Activated CD4-positive, alpha-beta T cell treated with anti-CD3 and anti-CD28 coated beads, Interleukin-2, amount 10 ng/mL, durations not matched to agents 7 days and 5 days (primary cell): Measurements from ENCODE around the gene GBP7. TPM values are rescaled to one million over a fixed set of nuclear protein-coding genes. Genes with fewer than 3 reads are reported as not detected.
"Not testable (repeated sequence)": the region's sequence is repeated elsewhere in the genome, so short reads cannot be mapped to it uniquely, and the experiment has no call there.

ENCODE experiments used
- CTCF ChIA-PET: fragments of 350-600 bp; sonication (Branson Sonifier 250); formaldehyde crosslinking; loops from one replicate; lab custom pipeline; 2021; ENCODE audit warnings: antibody characterized with exemption; lab: Charles Lee
- POLR2A ChIA-PET: fragments of 350-600 bp; sonication (Branson Sonifier 250); formaldehyde crosslinking; loops from one replicate; lab custom pipeline; 2021; ENCODE audit warnings: antibody characterized with exemption; lab: Charles Lee
- DNase-seq: peaks from one replicate; pipeline ENCODE4 v3.0.0-alpha.2; 2020
- H3K27ac Mint-ChIP-seq: one replicate; pipeline ENCODE4 v1.8.0; 2021; ENCODE audit warnings: mild to moderate bottlenecking, moderate library complexity, mixed read lengths
- H3K27me3 Mint-ChIP-seq: one replicate; pipeline ENCODE4 v1.8.0; 2021; ENCODE audit warnings: mixed read lengths
- H3K36me3 Mint-ChIP-seq: one replicate; pipeline ENCODE4 v1.8.0; 2021; ENCODE audit warnings: low read depth, mixed read lengths
- H3K4me1 Mint-ChIP-seq: one replicate; pipeline ENCODE4 v1.8.0; 2021; ENCODE audit warnings: mixed read lengths
- H3K4me3 Mint-ChIP-seq: one replicate; pipeline ENCODE4 v1.8.0; 2021; ENCODE audit warnings: mild to moderate bottlenecking, moderate library complexity, mixed read lengths
- H3K9me3 Mint-ChIP-seq: one replicate; pipeline ENCODE4 v1.8.0; 2021; ENCODE audit warnings: mixed read lengths
- total RNA-seq, 2 experiments: library from RNA; stranded (reverse); gene quantifications; one replicate each; pipeline ENCODE4 v1.2.3, GENCODE V29; 2021

Gene GBP7
- total RNA-seq, 2 experiments from 2014 or later: not detected

- peak overlapping the region; percentile 91 for H3K27ac Mint-ChIP-seq
- no peaks in the 10 kb centered on the region for H3K27me3 Mint-ChIP-seq
- no peak overlapping the region for H3K4me3 Mint-ChIP-seq
- peaks cover 18% of the 10 kb centered on the region for H3K9me3 Mint-ChIP-seq
- H3K36me3 Mint-ChIP-seq: peaks cover 39% of the 10 kb centered on the region
- peaks cover 34% of the 10 kb centered on the region for H3K4me1 Mint-ChIP-seq
- ChIA-PET CTCF (interaction anchor here (0.6 to 1.2 kb wide), 2 partner anchors 13 to 82 kb away, joined by 3 read pairs; no protein-coding TSS in a partner anchor), POLR2A (no interaction called here)
- no peak for DNase-seq
Observed at GRCh38 chr1:89129911-89130310, 45.9 kb downstream of the GBP7 start.

- CTCF ChIA-PET, H3K27me3 Mint-ChIP-seq, H3K4me3 Mint-ChIP-seq, DNase-seq: not testable (repeated sequence)
- POLR2A ChIA-PET: interaction anchor here (1.0 to 1.8 kb wide), 2 partner anchors 72 to 182 kb away, joined by 3 to 4 read pairs; no protein-coding TSS in a partner anchor
- Mint-ChIP-seq H3K4me1 (peaks cover 39% of the 10 kb centered on the region), H3K9me3 (peaks cover 12% of the 10 kb centered on the region), H3K36me3 (peaks cover 51% of the 10 kb centered on the region), H3K27ac (peak overlapping the region; percentile 99)
Observed at GRCh38 chr1:89128003-89128458, 47.8 kb downstream of the GBP7 start.

DNA sequence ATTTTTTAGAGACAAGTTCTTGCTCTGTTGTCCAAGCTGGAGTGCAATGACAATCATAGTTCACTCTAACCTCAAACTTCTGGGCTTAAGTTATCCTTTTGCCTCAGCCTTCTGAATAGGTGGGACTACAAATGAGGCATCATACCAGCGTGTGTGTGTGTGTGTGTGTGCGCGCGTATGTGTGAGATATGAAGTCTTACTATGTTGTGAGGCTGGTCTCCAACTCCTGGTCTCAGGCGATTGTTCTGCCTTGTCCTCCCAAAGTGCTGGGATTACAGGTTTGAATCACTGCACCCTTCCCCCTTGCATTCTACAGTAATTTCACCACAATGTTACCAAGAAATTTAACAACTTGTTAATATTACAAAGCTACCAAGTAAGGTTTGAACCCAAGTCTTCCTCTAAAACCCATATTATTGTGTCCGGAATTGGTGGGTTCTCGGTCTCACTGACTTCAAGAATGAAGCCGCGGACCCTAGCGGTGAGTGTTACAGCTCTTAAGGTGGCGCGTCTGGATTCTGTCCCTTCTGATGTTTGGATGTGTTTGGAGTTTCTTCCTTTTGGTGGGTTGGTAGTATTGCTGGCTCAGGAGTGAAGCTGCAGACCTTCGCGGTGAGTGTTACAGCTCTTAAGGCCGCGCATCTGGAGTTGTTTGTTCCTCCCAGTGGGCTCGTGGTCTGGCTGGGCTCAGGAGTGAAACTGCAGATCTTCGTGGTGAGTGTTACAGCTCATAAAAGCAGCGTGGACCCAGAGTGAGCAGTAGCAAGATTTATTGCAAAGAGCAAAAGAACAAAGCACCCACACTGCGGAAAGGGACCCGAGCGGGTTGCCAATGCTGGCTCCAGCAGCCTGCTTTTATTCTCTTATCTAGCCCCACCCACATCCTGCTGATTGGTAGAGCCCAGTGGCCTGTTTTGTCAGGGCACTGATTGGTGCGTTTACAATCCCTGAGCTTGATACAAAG is 48.9 kb downstream of the GBP7 start:
- not testable (repeated sequence) for H3K27me3 Mint-ChIP-seq
- Mint-ChIP-seq H3K9me3 (peaks cover 18% of the 10 kb centered on the region), H3K27ac (peak overlapping the region; percentile 99), H3K36me3 (peaks cover 59% of the 10 kb centered on the region), H3K4me3 (peak overlapping the region; percentile 100), H3K4me1 (peaks cover 49% of the 10 kb centered on the region)
- peak; percentile 78 for DNase-seq
- ChIA-PET POLR2A (interaction anchor here (0.6 to 1.8 kb wide), 7 partner anchors 21 to 183 kb away, joined by 3 to 4 read pairs (median 3); partner anchors contain the start of genes GBP4 and GBP5), CTCF (interaction anchor here (0.5 to 2.3 kb wide), 6 partner anchors 10 to 309 kb away, joined by 3 to 5 read pairs (median 3); no protein-coding TSS in a partner anchor)

DNA sequence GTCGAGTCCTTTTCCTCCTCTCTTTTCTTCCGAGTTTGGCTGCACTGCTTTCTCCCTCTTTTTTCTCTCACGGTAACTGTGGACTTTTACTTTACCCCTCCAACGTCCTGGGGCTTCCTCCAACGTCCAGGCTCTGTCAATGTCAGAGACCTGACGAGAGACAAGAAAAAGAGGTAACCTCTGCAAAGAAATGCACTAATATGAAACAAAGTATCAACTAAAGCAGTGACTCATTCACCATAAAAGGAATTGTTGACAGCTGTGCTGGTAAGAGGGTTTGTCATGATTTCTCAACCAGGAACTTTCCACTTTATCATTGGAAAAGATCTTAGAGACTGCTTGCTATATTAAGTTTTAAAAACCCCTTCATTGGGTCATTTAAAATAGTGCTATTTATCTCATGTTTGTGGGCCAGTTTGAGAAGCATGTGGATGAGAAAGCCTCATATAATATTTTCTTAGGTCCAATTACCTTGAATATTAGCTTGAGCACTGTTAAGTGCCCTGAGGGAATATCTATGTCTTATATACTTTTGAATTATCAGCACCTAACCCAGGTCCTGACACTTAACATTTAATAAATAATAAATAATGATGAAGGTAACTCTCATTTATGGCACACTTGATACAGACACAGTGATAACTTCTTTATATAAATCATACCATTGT is 49.8 kb downstream of the GBP7 start, which contains the start of gene GBP2:
TSS of gene GBP2 (minus strand) at position 202 of the 668 bp plus-strand sequence. CDS start 4,148 bp downstream, outside the sequence.
- peaks cover 54% of the 10 kb centered on the region for H3K4me1 Mint-ChIP-seq

GRCh38 chr1:89125240-89125912 is 50.4 kb downstream of the GBP7 start:
- Mint-ChIP-seq H3K36me3 (peaks cover 69% of the 10 kb centered on the region), H3K9me3 (peaks cover 17% of the 10 kb centered on the region), H3K27me3 (no peaks in the 10 kb centered on the region), H3K4me1 (peaks cover 54% of the 10 kb centered on the region), H3K4me3 (peak overlapping the region; percentile 100), H3K27ac (peak overlapping the region; percentile 99)
- DNase-seq: no peak
- ChIA-PET POLR2A (interaction anchor here (0.6 to 0.9 kb wide), 2 partner anchors 24 to 161 kb away, joined by 3 to 5 read pairs; no protein-coding TSS in a partner anchor), CTCF (interaction anchor here (0.9 to 2.3 kb wide), 3 partner anchors 16 to 186 kb away, joined by 3 to 5 read pairs (median 3); no protein-coding TSS in a partner anchor)

More for the DNA sequence above, 49.8 kb downstream of the GBP7 start, which contains the start of gene GBP2:
- ChIA-PET POLR2A (interaction anchor here (0.6 to 1.8 kb wide), 4 partner anchors 23 to 161 kb away, joined by 3 to 5 read pairs (median 4); partner anchors contain the start of gene GBP4), CTCF (interaction anchor here (0.5 to 2.3 kb wide), 6 partner anchors 10 to 310 kb away, joined by 3 to 5 read pairs (median 3); no protein-coding TSS in a partner anchor)
- Mint-ChIP-seq H3K9me3 (peaks cover 18% of the 10 kb centered on the region), H3K27me3 (no peaks in the 10 kb centered on the region), H3K27ac (peak within 1 kb of the TSS; percentile 99), H3K4me3 (peak within 1 kb of the TSS; percentile 100), H3K36me3 (peaks cover 65% of the 10 kb centered on the region)
- peak; percentile 44 for DNase-seq

GRCh38 chr1:89121641-89122040 is 54.2 kb downstream of the GBP7 start:
- Mint-ChIP-seq H3K27me3 (no peaks in the 10 kb centered on the region), H3K4me3 (no peak overlapping the region), H3K27ac (peak overlapping the region; percentile 43), H3K4me1 (peaks cover 30% of the 10 kb centered on the region), H3K9me3 (peaks cover 6% of the 10 kb centered on the region), H3K36me3 (peaks cover 48% of the 10 kb centered on the region)
- no peak for DNase-seq
- ChIA-PET CTCF (interaction anchor here (0.7 kb wide), 1 partner anchor 22 kb away, joined by 4 read pairs; no protein-coding TSS in a partner anchor), POLR2A (no interaction called here)

- ChIA-PET CTCF (no interaction called here), POLR2A (no interaction called here)
- Mint-ChIP-seq H3K4me1 (peaks cover 26% of the 10 kb centered on the region), H3K9me3 (peaks cover 4% of the 10 kb centered on the region), H3K27me3 (no peaks in the 10 kb centered on the region), H3K27ac (no peak overlapping the region), H3K4me3 (no peak overlapping the region), H3K36me3 (peaks cover 57% of the 10 kb centered on the region)
- DNase-seq: no peak
Observed at GRCh38 chr1:89114662-89115061, 61.1 kb downstream of the GBP7 start.

- ChIA-PET POLR2A (no interaction called here), CTCF (interaction anchor here (1.9 kb wide), 1 partner anchor 12 kb away, joined by 7 read pairs; no protein-coding TSS in a partner anchor)
- Mint-ChIP-seq H3K9me3 (peaks cover 4% of the 10 kb centered on the region), H3K27me3 (no peaks in the 10 kb centered on the region), H3K4me1 (peaks cover 26% of the 10 kb centered on the region), H3K36me3 (peaks cover 73% of the 10 kb centered on the region), H3K27ac (no peak overlapping the region), H3K4me3 (no peak overlapping the region)
- DNase-seq: no peak
Observed at GRCh38 chr1:89112871-89113613, 62.8 kb downstream of the GBP7 start.

DNA sequence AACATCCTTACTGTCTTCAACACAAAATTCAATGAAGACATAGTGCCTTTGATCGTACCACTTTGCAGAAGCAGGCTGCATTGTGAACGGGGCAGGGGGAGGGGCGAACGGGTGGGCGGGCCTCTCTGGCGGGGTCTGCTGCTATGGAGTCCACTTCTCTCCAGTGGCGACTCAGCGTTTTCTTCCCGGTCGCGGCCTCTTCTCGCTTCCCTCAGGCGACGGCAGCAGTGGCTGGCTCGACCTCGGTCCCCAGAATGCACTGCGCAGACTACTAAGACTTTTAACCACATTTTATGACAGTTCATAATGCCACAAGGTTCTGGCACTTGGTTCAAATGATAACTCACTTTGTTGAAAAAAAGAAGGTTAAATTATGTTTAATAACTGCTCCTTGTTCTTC is 71.1 kb downstream of the GBP7 start:
- Mint-ChIP-seq H3K9me3 (peaks cover 10% of the 10 kb centered on the region), H3K4me1 (peaks cover 4% of the 10 kb centered on the region), H3K4me3 (no peak overlapping the region), H3K27ac (no peak overlapping the region), H3K36me3 (peaks cover 67% of the 10 kb centered on the region), H3K27me3 (no peaks in the 10 kb centered on the region)
- no peak for DNase-seq
- POLR2A ChIA-PET: no interaction called here
- CTCF ChIA-PET: no interaction called here

DNA sequence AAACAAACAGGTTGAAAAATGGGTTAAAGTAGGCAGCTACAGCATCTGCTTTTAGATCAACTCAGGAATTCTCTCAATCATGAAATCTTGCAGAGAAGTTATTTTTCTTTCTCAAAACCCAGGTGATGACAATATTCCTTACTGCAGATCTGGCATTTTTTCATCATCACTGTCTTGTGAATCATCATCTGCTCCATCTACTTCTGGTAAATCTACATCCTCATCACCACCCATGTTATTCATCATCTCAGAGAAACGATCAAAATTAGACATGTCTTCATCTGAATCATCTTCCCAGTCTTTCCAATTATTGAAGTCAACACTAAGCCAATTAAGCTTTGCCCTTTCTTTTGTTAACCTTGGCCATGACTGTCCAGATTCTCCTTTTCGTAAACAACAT is 71.7 kb downstream of the GBP7 start:
- no peak overlapping the region for H3K27ac Mint-ChIP-seq
- H3K4me3 Mint-ChIP-seq: no peak overlapping the region
- peaks cover 4% of the 10 kb centered on the region for H3K4me1 Mint-ChIP-seq
- peaks cover 61% of the 10 kb centered on the region for H3K36me3 Mint-ChIP-seq
- DNase-seq: no peak
- H3K9me3 Mint-ChIP-seq: peaks cover 10% of the 10 kb centered on the region
- H3K27me3 Mint-ChIP-seq: no peaks in the 10 kb centered on the region
- CTCF ChIA-PET: no interaction called here
- POLR2A ChIA-PET: interaction anchor here (0.7 kb wide), 1 partner anchor 23 kb away, joined by 3 read pairs; no protein-coding TSS in a partner anchor

GRCh38 chr1:89102021-89102420 is 73.8 kb downstream of the GBP7 start:
- H3K36me3 Mint-ChIP-seq: peaks cover 42% of the 10 kb centered on the region
- H3K27ac Mint-ChIP-seq: no peak overlapping the region
- ChIA-PET CTCF (interaction anchor here (2.2 kb wide), 1 partner anchor 10 kb away, joined by 7 read pairs; no protein-coding TSS in a partner anchor), POLR2A (no interaction called here)
- DNase-seq: no peak
- no peaks in the 10 kb centered on the region for H3K27me3 Mint-ChIP-seq
- no peak overlapping the region for H3K4me3 Mint-ChIP-seq
- H3K9me3 Mint-ChIP-seq: peaks cover 13% of the 10 kb centered on the region
- H3K4me1 Mint-ChIP-seq: peaks cover 4% of the 10 kb centered on the region
